PC-9 (cell line): Measurements from ENCODE around the gene BPIFA1. TPM values are rescaled to one million over a fixed set of nuclear protein-coding genes. Genes with fewer than 3 reads are reported as not detected.

Source experiments
- BruUV-seq: library from RNA; stranded (reverse); fragments of 400-500 nt; replicated peaks from 2 replicates; lab custom pipeline; 2021; lab: Mats Ljungman, UMichigan
- CTCF ChIA-PET: fragments of 300-600 bp; sonication (Branson Sonifier 250); formaldehyde crosslinking; loops from one replicate; lab custom pipeline; 2022; ENCODE audit warnings: antibody characterized with exemption; lab: Charles Lee
- POLR2A ChIA-PET: fragments of 300-600 bp; sonication (Branson Sonifier 250); formaldehyde crosslinking; loops from one replicate; lab custom pipeline; 2022; ENCODE audit warnings: antibody characterized with exemption; ENCODE audit not compliant: unreplicated experiment; lab: Charles Lee
- DNase-seq, 2 experiments: peaks; one replicate each; pipeline versions ENCODE4 v3.0.0 to v3.0.0-alpha.2; 2015 to 2022; ENCODE audit warnings: mixed read lengths in 1 of 2
- H2AFZ ChIP-seq: fragments of 200-600 bp; sonication (generic); 2 replicates; pipeline ENCODE4 v1.8.1; 2017; ENCODE audit warnings: antibody characterized with exemption
- H3F3A ChIP-seq: fragments of 200-600 bp; sonication (generic); 2 replicates; pipeline ENCODE4 v1.8.1; 2017; ENCODE audit warnings: antibody characterized with exemption, mild to moderate bottlenecking, low read depth; ENCODE audit not compliant: insufficient read depth
- H3K27ac ChIP-seq: fragments of 200-600 bp; sonication (generic); 2 replicates; pipeline ENCODE4 v1.6.1; 2016; ENCODE audit warnings: mixed run types
- H3K27me3 ChIP-seq: fragments of 200-600 bp; sonication (generic); 2 replicates; pipeline ENCODE4 v1.6.1; 2016; ENCODE audit warnings: low read depth, mixed run types; ENCODE audit not compliant: insufficient read depth
- H3K36me3 ChIP-seq: fragments of 200-600 bp; sonication (generic); 2 replicates; pipeline ENCODE4 v1.6.1; 2016; ENCODE audit warnings: low read depth, mixed run types
- H3K4me1 ChIP-seq: fragments of 200-600 bp; sonication (generic); replicated peaks from 2 replicates; pipeline ENCODE4 v1.6.1; 2016; ENCODE audit warnings: mixed run types; ENCODE audit not compliant: insufficient read depth
- H3K4me2 ChIP-seq: fragments of 200-600 bp; sonication (generic); 2 replicates; pipeline ENCODE4 v1.6.1; 2017; ENCODE audit warnings: mixed run types
- H3K4me3 ChIP-seq: fragments of 200-600 bp; sonication (generic); 2 replicates; pipeline ENCODE4 v1.6.1; 2016; ENCODE audit warnings: mixed run types
- H3K79me2 ChIP-seq: fragments of 200-600 bp; sonication (generic); 2 replicates; pipeline ENCODE4 v1.6.1; 2017; ENCODE audit warnings: low read depth, mixed run types
- H3K9me2 ChIP-seq: fragments of 200-600 bp; sonication (generic); 2 replicates; pipeline ENCODE4 v1.8.1; 2017; ENCODE audit warnings: mild to moderate bottlenecking; ENCODE audit not compliant: insufficient read depth
- H3K9me3 ChIP-seq: fragments of 200-600 bp; sonication (generic); 2 replicates; pipeline ENCODE4 v1.8.1; 2016; ENCODE audit warnings: low read depth; ENCODE audit not compliant: insufficient read depth
- H4K20me1 ChIP-seq: fragments of 200-600 bp; sonication (generic); 2 replicates; pipeline ENCODE4 v1.8.1; 2017; ENCODE audit not compliant: insufficient read depth
- EZH2 ChIP-seq: fragments of 200-600 bp; sonication (generic); IDR thresholded peaks from 2 replicates; pipeline ENCODE4 v1.8.0; 2017; ENCODE audit warnings: antibody characterized with exemption, low read depth
- intact Hi-C: fragments of 100-400 bp; cut with micrococcal nuclease; formaldehyde crosslinking; loops from one replicate; pipeline ENCODE4 v1.10.0; 2022; ENCODE audit not compliant: unreplicated experiment
- total RNA-seq: library from RNA; stranded (reverse); gene quantifications from 2 replicates; pipeline ENCODE4 v1.2.3, GENCODE V29; 2021
- TF ChIP-seq, protein P1 (sequence below): fragments of 200-600 bp; sonication (generic); conservative IDR thresholded peaks from 2 replicates; pipeline ENCODE4 v1.6.1; 2017; ENCODE audit warnings: mixed run types, antibody characterized with exemption, mild to moderate bottlenecking, moderate library complexity

Gene BPIFA1
- total RNA-seq, 1 experiment from 2014 or later, result not detected

DNA sequence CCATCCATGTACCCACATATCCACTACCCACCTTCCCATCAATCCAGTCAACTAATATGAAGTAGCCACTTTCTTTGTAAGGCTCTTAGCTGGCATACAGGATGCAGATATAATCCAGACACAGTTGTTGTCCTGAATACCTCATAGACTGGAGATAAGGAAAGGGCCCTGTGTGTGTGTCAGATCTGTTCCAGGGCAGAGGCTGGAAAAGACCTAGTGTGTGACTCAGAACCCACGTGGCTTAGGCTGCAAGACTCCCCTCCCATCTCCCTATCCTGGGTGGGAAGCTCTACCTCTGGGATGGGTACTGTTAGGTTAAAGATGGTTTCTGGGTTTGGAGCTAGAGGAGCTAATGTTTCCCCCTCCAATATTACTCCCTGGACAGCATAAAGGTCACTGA is 3.6 kb downstream of the BPIFA1 start:
- BruUV-seq, result no TSS peak
- no peak overlapping the region for H3K4me2 ChIP-seq
- H3K36me3 ChIP-seq, result no peaks in the 10 kb centered on the region
- ChIA-PET CTCF (no interaction called here), POLR2A (no interaction called here)
- H3K79me2 ChIP-seq, result no peaks in the 10 kb centered on the region
- H3K9me2 ChIP-seq, result no peaks in the 10 kb centered on the region
- no peak overlapping the region for H3K4me3 ChIP-seq
- no peaks in the 10 kb centered on the region for H3F3A ChIP-seq
- H3K27me3 ChIP-seq, result peaks cover 6% of the 10 kb centered on the region; the same call in 1 of the 2 replicates
- H3K27ac ChIP-seq, result no peak overlapping the region
- intact Hi-C loops, result no loop called here
- H3K4me1 ChIP-seq, result no peaks in the 10 kb centered on the region
- no peaks in the 10 kb centered on the region for H3K9me3 ChIP-seq
- DNase-seq, result no peak
- H2AFZ ChIP-seq, result no peak overlapping the region
- TF ChIP-seq, protein P1, sequence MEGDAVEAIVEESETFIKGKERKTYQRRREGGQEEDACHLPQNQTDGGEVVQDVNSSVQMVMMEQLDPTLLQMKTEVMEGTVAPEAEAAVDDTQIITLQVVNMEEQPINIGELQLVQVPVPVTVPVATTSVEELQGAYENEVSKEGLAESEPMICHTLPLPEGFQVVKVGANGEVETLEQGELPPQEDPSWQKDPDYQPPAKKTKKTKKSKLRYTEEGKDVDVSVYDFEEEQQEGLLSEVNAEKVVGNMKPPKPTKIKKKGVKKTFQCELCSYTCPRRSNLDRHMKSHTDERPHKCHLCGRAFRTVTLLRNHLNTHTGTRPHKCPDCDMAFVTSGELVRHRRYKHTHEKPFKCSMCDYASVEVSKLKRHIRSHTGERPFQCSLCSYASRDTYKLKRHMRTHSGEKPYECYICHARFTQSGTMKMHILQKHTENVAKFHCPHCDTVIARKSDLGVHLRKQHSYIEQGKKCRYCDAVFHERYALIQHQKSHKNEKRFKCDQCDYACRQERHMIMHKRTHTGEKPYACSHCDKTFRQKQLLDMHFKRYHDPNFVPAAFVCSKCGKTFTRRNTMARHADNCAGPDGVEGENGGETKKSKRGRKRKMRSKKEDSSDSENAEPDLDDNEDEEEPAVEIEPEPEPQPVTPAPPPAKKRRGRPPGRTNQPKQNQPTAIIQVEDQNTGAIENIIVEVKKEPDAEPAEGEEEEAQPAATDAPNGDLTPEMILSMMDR, result no peak
- no peak for TF ChIP-seq EZH2
- H4K20me1 ChIP-seq, result no peaks in the 10 kb centered on the region

DNA sequence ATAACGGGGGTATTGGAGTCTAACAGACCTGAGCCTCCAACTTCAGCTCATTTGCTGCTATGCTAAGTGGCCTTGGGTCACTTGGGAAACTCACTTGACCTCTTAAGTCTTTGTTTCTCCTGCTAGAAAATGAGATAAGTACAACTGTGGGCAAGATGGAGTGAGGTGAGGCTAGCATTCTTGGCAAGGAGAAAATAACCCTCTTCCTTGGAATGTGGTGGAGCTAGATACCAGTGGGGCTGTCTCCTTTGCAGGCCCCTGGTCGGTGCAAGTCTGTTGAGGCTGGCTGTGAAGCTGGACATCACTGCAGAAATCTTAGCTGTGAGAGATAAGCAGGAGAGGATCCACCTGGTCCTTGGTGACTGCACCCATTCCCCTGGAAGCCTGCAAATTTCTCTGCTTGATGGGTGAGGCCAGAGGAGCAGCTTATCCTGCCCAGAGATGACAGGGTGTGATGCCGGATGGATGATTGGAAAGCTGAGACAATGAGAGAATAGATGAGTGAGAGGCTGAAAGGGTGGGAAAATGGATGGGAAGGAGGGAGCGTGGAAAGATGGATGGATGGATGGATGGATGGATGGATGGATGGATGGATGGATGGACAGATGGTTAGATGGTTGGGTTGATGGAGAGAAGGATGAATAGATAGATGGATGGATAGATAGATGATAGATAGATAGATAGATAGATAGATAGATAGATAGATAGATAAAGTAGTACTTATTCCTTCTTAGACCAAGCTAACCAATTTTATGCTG is 4.4 kb downstream of the BPIFA1 start:
- H3K4me2 ChIP-seq, result no peak overlapping the region
- H3K27me3 ChIP-seq, result peaks cover 6% of the 10 kb centered on the region; the same call in 1 of the 2 replicates
- H4K20me1 ChIP-seq, result no peaks in the 10 kb centered on the region
- no peaks in the 10 kb centered on the region for H3K79me2 ChIP-seq
- H2AFZ ChIP-seq, result no peak overlapping the region
- no peaks in the 10 kb centered on the region for H3K9me2 ChIP-seq
- H3K4me1 ChIP-seq, result no peaks in the 10 kb centered on the region
- H3K9me3 ChIP-seq, result no peaks in the 10 kb centered on the region
- ChIA-PET POLR2A (no interaction called here), CTCF (no interaction called here)
- no TSS peak for BruUV-seq
- H3K36me3 ChIP-seq, result no peaks in the 10 kb centered on the region
- H3K27ac ChIP-seq, result no peak overlapping the region
- H3F3A ChIP-seq, result no peaks in the 10 kb centered on the region
- no peak for DNase-seq
- TF ChIP-seq, protein P1, result no peak
- no peak for TF ChIP-seq EZH2
- no peak overlapping the region for H3K4me3 ChIP-seq
- intact Hi-C loops, result no loop called here

DNA sequence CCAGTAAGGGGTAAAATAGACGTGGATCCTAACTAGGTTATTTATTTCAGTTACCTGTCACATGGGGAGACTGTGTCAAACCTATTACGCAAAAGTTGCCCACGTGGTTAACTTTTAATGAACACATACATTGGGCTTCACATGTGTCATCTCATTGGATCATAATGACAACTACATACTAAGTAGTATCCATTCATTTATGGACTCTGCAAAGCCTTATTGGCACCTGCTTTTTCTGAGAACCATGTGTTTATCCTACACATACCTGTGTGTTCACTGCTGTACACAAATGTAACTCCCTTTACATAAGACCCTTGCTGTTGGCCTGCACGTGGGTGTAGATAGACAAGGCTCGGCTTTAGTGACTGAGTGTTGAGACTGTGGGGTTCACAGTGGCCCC is 5.1 kb downstream of the BPIFA1 start:
- TF ChIP-seq, protein P1, result no peak
- TF ChIP-seq EZH2, result no peak
- 0 out of 2 replicates have a peak, but pooled peaks cover 6% of the 10 kb centered on the region for H3K27me3 ChIP-seq
- H3K9me2 ChIP-seq, result no peaks in the 10 kb centered on the region
- CTCF ChIA-PET, result no interaction called here
- H3F3A ChIP-seq, result no peaks in the 10 kb centered on the region
- H3K9me3 ChIP-seq, result no peaks in the 10 kb centered on the region
- no peak overlapping the region for H3K4me3 ChIP-seq
- H4K20me1 ChIP-seq, result no peaks in the 10 kb centered on the region
- BruUV-seq, result no TSS peak
- H2AFZ ChIP-seq, result no peak overlapping the region
- DNase-seq, result no peak
- intact Hi-C loops, result no loop called here
- POLR2A ChIA-PET, result no interaction called here
- no peaks in the 10 kb centered on the region for H3K4me1 ChIP-seq
- no peak overlapping the region for H3K4me2 ChIP-seq
- no peaks in the 10 kb centered on the region for H3K79me2 ChIP-seq
- H3K27ac ChIP-seq, result no peak overlapping the region
- no peaks in the 10 kb centered on the region for H3K36me3 ChIP-seq
